Spinal cord (tissue), 10 donors: ENCODE results near the gene SEL1L. TPM values are rescaled to one million over a fixed set of nuclear protein-coding genes. Genes with fewer than 3 reads are reported as not detected.
A peak's percentile ranks its signal among the peaks of the same experiment; 100 is the strongest.

Experiments used
- DNase-seq, 6 donors: peaks; one replicate each; pipeline versions ENCODE4 v3.0.0 to v3.0.0-alpha.2; 2013 to 2015; ENCODE audit warnings: low spot score in 6 of 6, low read depth in 4 of 6
- H3K27ac ChIP-seq: one replicate; pipeline ENCODE4 v1.5.1; 2013; ENCODE audit warnings: low read depth, low read length, control low read depth
- H3K27me3 ChIP-seq: one replicate; pipeline ENCODE4 v1.6.1; 2013; ENCODE audit warnings: low read length; ENCODE audit not compliant: control insufficient read depth, insufficient read depth
- H3K36me3 ChIP-seq: one replicate; pipeline ENCODE4 v1.6.1; 2013; ENCODE audit warnings: low read length; ENCODE audit not compliant: control insufficient read depth, insufficient read depth
- H3K4me1 ChIP-seq: one replicate; pipeline ENCODE4 v1.6.1; 2013; ENCODE audit warnings: low read length; ENCODE audit not compliant: control insufficient read depth, insufficient read depth
- H3K4me3 ChIP-seq: one replicate; pipeline ENCODE4 v1.5.1; 2013; ENCODE audit warnings: low read depth, low read length, control low read depth
- H3K9me3 ChIP-seq: one replicate; pipeline ENCODE4 v1.6.1; 2013; ENCODE audit warnings: low read length; ENCODE audit not compliant: control insufficient read depth, insufficient read depth
- WGBS: methylation state at CpG from one replicate; pipeline ENCODE4 v1.1.5; 2013; ENCODE audit warnings: missing lambda C conversion rate; ENCODE audit not compliant: insufficient coverage; 5-methylcytosine and 5-hydroxymethylcytosine counted together
- long read RNA-seq, 4 donors: transcript quantifications; one replicate each; lab custom pipeline, GENCODE V29; 2026
- polyA plus RNA-seq, 2 donors: library from polyadenylated mRNA; unstranded; fragments of 120-200 nt; gene quantifications; one replicate each; pipeline ENCODE4 v1.2.1, GENCODE V29; 2013; ENCODE audit not compliant: insufficient read length in 2 of 2
- total RNA-seq, 2 donors: library from RNA; depleted of rRNA in 1 of 2; stranded (reverse); fragments of 120-200 nt in 1 of 2; fragments of >200 nt in 1 of 2; gene quantifications; one replicate each; pipeline versions ENCODE4 v1.2.3 to v1.2.4, GENCODE V29; 2013 to 2014
- donor health status: healthy.

Gene SEL1L
- total RNA-seq, result 10 to 100 TPM; 54.7 to 82.7 TPM
- 10 to 100 TPM; 34.2 to 42.7 TPM for polyA plus RNA-seq
- long read RNA-seq, donor 1, full-length matches to known transcripts, result 6 of 6 reads
- long read RNA-seq, donor 1, partial matches to known transcripts, result 0 of 6 reads
- long read RNA-seq, donor 1, other reads (novel, unspliced or antisense), result 0 of 6 reads
- long read RNA-seq, donor 2, full-length matches to known transcripts, result 2 of 2 reads
- long read RNA-seq, donor 2, partial matches to known transcripts, result 0 of 2 reads
- long read RNA-seq, donor 2, other reads (novel, unspliced or antisense), result 0 of 2 reads
- long read RNA-seq, donor 3, full-length matches to known transcripts, result 3 of 3 reads
- long read RNA-seq, donor 3, partial matches to known transcripts, result 0 of 3 reads
- long read RNA-seq, donor 3, other reads (novel, unspliced or antisense), result 0 of 3 reads
- long read RNA-seq, donor 4, full-length matches to known transcripts, result 2 of 2 reads
- long read RNA-seq, donor 4, partial matches to known transcripts, result 0 of 2 reads
- long read RNA-seq, donor 4, other reads (novel, unspliced or antisense), result 0 of 2 reads

DNA sequence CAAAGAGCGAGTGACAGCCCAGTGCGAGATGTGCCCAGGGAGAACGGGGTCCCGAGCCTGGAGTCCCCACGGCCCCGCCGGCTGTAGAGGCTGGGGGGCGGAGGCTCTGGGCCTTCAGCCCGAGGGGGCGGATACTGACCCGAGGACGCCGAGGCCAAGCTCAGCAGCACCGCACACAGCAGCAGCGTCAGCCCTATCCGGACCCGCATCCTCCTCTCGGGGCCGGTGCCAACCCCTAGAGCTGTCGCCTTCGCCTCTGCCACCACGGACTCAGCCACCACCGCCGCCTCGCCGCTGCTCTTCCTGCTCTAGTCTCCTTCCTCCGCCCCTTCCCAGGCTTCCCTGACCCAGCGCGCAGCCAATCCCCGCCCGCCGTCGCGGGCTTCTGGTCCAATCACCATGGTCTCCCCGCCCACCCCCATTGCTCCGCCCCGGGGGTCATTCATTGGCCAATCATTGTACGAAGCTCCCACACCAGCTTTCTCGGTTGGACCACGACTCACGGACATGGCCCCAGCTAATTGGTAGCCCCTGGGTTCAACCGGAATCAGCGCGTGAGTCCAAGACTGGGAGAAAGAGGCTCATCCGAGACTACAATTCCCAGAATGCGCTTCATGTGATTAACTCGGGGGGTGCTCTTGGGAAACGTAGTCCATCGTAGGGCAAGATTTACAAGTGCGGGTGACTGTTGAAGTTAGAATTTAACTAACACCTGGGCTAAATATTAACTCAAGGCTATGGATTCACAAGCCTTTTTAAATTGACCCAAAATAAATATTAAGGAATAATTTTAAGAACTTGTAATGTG is at the start of gene SEL1L:
Gene SEL1L (minus strand): TSS at position 318 of the 808 bp plus-strand sequence. CDS start 109 bp downstream, at position 209.
- no peaks in the 10 kb centered on the region for H3K9me3 ChIP-seq
- WGBS, result 0% methylated on average over 45 of the region's 50 CpGs
- H3K27me3 ChIP-seq, result no peaks in the 10 kb centered on the region
- H3K4me3 ChIP-seq, result peak within 1 kb of the TSS; percentile 99
- peak; percentile 96 to 100 (median 100) for DNase-seq
- H3K4me1 ChIP-seq, result peaks cover 5% of the 10 kb centered on the region
- peaks cover 3% of the 10 kb centered on the region for H3K36me3 ChIP-seq
- H3K27ac ChIP-seq, result peak within 1 kb of the TSS; percentile 69

DNA sequence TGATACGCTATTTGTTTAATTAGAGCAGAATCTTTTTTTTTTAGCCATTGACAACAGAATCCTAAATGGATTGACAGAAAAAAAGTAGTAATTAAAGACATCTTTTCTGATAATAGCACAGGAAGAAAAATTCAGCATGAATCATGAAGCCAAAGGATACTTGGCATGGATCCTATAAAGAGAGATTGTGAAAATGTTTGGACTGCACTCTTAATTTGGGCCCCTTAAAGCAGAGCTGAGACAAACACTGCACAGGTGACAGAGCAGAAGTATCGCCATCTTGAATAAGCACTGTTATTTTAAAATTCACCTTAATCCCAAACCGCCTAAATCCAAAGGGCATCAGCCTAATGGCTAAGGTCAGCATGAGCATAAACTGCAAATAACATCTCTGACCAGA is 48.8 kb upstream of the SEL1L start:
- DNase-seq, result no peak
- Histone ChIP-seq H3K27me3 (no peaks in the 10 kb centered on the region), H3K36me3 (no peaks in the 10 kb centered on the region), H3K27ac (no peak overlapping the region), H3K4me1 (no peaks in the 10 kb centered on the region), H3K4me3 (no peak overlapping the region), H3K9me3 (no peaks in the 10 kb centered on the region)
- 90% methylated on average over 2 of the region's 3 CpGs for WGBS

DNA sequence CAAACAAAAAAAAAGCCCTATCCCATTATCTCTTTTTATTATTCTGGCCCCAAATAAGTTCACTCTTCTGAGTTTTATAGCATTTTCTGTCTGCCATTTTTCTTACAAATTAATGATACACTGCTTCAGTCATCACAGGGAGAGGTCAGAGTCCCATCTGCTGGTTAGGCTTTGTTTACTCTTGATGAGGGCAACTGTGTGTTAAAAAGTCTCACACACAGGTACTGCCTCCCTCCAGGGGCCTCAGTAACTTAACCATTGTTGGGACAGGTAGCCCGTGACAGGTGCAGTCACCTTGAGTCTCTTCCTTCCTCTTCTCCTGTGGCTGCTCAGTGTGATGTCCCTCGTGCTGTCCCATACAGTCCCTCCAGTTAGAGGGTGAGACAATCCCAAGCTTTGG is 45.5 kb upstream of the SEL1L start:
- Histone ChIP-seq H3K27me3 (no peaks in the 10 kb centered on the region), H3K27ac (no peak overlapping the region), H3K4me1 (no peaks in the 10 kb centered on the region), H3K4me3 (no peak overlapping the region), H3K36me3 (no peaks in the 10 kb centered on the region), H3K9me3 (no peaks in the 10 kb centered on the region)
- DNase-seq, result no peak
- 80% methylated on average over 1 of the region's 2 CpGs for WGBS

DNA sequence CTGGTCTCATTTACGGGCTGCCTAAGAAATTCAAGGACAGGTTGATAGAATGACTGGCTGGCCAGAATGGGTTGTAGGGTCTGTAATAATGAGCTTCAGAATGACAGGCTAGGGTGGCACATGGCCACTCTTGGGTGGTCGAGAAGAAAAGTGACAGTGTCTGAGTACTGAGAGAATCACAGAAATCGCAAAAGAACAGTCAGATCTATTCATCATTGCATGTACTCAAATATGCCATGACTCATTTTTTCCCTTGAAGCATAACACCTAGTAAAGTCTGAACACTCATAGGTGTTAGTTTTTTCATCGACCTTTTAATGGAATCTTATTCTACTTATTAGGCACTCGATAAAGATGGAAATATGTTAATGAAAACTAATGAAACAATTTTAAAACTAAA is 37.8 kb upstream of the SEL1L start:
- H3K4me3 ChIP-seq, result no peak overlapping the region
- no peaks in the 10 kb centered on the region for H3K9me3 ChIP-seq
- 88% methylated on average over 1 of the region's 5 CpGs for WGBS
- no peak overlapping the region for H3K27ac ChIP-seq
- no peaks in the 10 kb centered on the region for H3K27me3 ChIP-seq
- no peaks in the 10 kb centered on the region for H3K4me1 ChIP-seq
- no peak for DNase-seq
- no peaks in the 10 kb centered on the region for H3K36me3 ChIP-seq

DNA sequence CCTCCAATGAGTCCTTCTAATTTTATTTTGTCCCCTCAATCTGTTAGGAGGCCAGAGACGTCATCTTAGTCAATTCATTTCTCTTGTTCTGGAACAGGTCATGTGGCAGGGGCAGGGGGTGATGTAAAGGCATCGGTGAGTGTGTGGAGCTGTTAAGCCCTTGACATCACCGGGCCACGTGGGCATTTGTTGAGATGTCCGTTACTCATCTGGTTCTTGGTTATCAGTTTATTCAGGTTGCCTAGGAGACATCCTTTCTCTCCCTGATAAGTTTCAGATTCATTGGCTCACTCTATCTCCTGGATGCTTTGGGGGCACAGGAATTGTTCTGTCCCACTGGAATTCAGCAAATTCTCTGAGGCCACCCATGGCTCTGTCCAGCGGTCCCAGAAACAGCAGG is 33.6 kb upstream of the SEL1L start:
- WGBS, result 73% methylated on average over 4 of the region's 6 CpGs
- DNase-seq, result no peak
- Histone ChIP-seq H3K27me3 (no peaks in the 10 kb centered on the region), H3K27ac (no peak overlapping the region), H3K9me3 (no peaks in the 10 kb centered on the region), H3K36me3 (no peaks in the 10 kb centered on the region), H3K4me1 (no peaks in the 10 kb centered on the region), H3K4me3 (no peak overlapping the region)

DNA sequence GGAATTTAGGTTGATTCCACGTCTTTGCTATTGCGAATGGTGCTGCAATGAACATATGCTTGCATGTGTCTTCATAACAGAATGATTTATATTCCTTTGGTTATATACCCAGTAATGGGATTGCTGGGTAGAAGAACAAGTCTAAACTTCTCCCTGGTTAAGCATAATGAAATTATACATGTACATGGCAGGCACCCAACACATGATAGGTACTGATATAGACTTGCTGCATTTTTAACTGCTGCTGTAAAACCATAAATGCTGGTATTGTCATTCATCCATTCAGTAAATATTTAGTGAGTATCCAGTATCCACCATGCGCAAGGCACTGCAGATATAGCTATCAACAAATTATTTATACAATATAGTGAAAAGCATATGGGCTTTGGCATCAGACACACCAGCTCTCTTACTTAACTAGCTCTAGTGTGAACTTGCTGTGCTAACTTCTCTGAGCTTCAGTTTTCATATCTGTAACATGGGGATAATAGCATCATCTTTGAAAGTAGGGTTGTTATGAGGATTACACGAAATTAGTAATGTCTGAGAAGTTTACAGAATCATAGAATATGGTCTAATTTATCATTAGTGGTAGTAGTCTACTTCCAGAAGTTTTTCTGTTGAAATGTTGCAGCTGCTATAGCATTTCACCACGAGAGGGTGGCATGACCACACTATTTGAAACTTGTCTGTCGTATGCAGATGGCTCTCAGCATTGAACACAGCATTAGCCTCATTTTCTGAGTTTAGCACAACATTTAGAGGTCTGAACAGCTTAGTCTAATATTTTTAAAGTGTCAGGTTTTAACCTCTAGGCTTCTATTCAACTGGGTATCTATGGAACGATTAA is 32.0 kb upstream of the SEL1L start:
- WGBS, result 0% methylated on average over 1 of the region's 7 CpGs
- DNase-seq, result peak; percentile 36 to 92 (median 54)

DNA sequence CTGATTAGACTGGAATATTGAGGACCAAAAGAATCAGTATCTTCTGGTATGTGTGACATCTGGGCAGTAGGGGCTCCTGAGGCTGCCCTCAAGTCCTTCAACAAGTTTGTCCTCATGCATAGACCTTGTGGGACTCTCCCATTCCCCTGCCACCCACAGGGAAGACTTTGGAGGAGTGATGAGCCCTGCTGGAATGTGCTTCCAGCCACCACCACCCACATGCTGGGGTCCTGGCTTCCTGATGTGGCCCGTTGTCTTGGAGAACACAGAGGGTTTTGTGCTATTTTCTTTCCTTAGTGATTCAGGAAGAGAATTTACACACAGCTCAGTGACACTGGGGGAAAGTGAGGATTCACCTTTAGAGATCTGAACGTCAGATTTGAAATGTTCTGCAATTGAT is 29.2 kb upstream of the SEL1L start:
- Histone ChIP-seq H3K36me3 (no peaks in the 10 kb centered on the region), H3K27ac (no peak overlapping the region), H3K4me3 (no peak overlapping the region), H3K4me1 (no peaks in the 10 kb centered on the region), H3K27me3 (no peaks in the 10 kb centered on the region), H3K9me3 (no peaks in the 10 kb centered on the region)
- DNase-seq, result no peak
- WGBS, result 67% methylated on average over 1 of the region's 2 CpGs

More for the DNA sequence above, 32.0 kb upstream of the SEL1L start:
- H3K4me3 ChIP-seq, result no peak overlapping the region
- no peak overlapping the region for H3K27ac ChIP-seq
- H3K4me1 ChIP-seq, result no peaks in the 10 kb centered on the region
- no peaks in the 10 kb centered on the region for H3K9me3 ChIP-seq
- H3K27me3 ChIP-seq, result no peaks in the 10 kb centered on the region
- H3K36me3 ChIP-seq, result no peaks in the 10 kb centered on the region

DNA sequence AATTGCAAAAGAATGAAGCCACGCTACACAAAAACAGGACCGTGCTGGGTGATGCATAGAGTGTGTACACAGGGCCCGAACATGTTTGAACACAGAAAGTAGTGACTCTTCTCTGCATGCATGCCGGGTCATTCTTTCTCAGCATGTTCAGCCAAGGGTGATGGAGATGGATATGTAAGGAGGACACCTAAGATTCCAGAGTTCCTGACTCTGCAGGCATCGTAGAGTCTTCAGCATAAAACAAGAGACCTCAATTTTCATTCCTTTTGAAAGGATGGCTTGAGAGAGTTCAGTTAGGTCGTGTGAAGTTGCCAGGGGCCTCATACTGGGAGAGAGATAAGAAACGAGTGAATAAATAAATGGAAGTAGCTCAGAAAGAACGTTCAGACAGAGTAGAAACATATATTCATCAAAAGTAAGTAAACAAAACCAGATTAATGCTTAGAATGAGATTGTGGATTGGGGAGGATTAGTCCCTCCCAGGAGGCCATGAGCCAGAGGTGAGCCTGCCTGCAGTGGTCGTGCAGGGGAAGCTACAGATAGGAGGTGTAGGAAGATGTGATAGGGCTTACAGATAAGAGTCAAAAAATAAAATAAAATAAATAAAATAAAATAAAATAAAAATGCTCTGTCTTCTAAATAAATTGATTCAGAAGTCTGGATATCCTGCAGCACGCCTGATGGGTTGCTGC is 27.6 kb upstream of the SEL1L start:
- 69% methylated on average over 5 of the region's 10 CpGs for WGBS
- no peaks in the 10 kb centered on the region for H3K36me3 ChIP-seq
- H3K9me3 ChIP-seq, result no peaks in the 10 kb centered on the region
- H3K27me3 ChIP-seq, result no peaks in the 10 kb centered on the region
- no peak overlapping the region for H3K4me3 ChIP-seq
- no peak overlapping the region for H3K27ac ChIP-seq
- no peak for DNase-seq
- no peaks in the 10 kb centered on the region for H3K4me1 ChIP-seq

DNA sequence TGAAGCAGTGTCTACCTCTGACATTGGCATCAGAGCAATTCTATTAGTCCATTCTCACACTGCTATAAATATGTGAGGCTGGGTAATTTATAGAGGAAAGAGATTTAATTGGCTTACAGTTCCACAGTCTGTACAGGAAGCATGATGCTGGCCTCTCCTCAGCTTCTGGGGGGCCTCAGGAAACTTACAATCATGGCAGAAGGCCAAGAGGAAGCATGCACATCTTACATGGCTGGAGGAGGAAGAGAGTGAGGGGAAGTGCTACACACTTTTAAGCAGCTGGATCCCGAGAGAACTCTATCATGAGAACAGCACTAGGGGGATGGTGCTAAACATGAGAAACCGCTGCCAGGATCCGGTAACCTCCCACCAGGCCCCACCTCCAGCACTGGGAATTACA is 25.7 kb upstream of the SEL1L start:
- Histone ChIP-seq H3K27ac (no peak overlapping the region), H3K36me3 (no peaks in the 10 kb centered on the region), H3K9me3 (no peaks in the 10 kb centered on the region), H3K4me1 (no peaks in the 10 kb centered on the region), H3K4me3 (no peak overlapping the region), H3K27me3 (no peaks in the 10 kb centered on the region)
- WGBS, result 68% methylated on average over 3 of the region's 3 CpGs
- no peak for DNase-seq
